GM19239 (cell line): ENCODE measurements around the gene REPIN1.

Experiments
- DNase-seq: peaks from one replicate; pipeline ENCODE4 v3.0.0; 2011; ENCODE audit warnings: low spot score; ENCODE audit not compliant: insufficient read length
- FAIRE-seq: peaks from 2 replicates; lab custom pipeline; 2011; peaks lifted over from hg19 to GRCh38; lab: Jason Lieb, UNC

REPIN1 gene

GRCh38 chr7:150373049-150373801 lies 4.6 kb downstream of the REPIN1 start:
- FAIRE-seq (no peak), DNase-seq (no peak)

- DNase-seq (no peak), FAIRE-seq (no peak)
Measured at GRCh38 chr7:150374026-150374425, 5.4 kb downstream of the REPIN1 start.

GRCh38 chr7:150374472-150374871 lies 5.8 kb downstream of the REPIN1 start:
- no peak for DNase-seq
- FAIRE-seq = no peak

GRCh38 chr7:150375662-150376521 lies 7.3 kb downstream of the REPIN1 start:
- no peak for DNase-seq
- FAIRE-seq = peak; percentile 31

- FAIRE-seq (no peak), DNase-seq (no peak)
Measured at GRCh38 chr7:150376560-150376959, 7.9 kb downstream of the REPIN1 start.

GRCh38 chr7:150377196-150377595 lies 8.6 kb downstream of the REPIN1 start:
- FAIRE-seq (no peak), DNase-seq (no peak)

GRCh38 chr7:150377635-150378034 lies 9.0 kb downstream of the REPIN1 start:
- DNase-seq (no peak), FAIRE-seq (no peak)

- FAIRE-seq (peak; percentile 90), DNase-seq (no peak)
Measured at GRCh38 chr7:150378115-150378852, 9.7 kb downstream of the REPIN1 start.

- DNase-seq (peak; percentile 95), FAIRE-seq (peak; percentile 80)
Measured at GRCh38 chr7:150378853-150379440, 10.3 kb downstream of the REPIN1 start, which contains the start of gene ZNF775. Gene ZNF775 (plus strand): TSS chr7:150379330. CDS start chr7:150388471, 9,141 bp downstream.

GRCh38 chr7:150379441-150380379 lies 11.1 kb downstream of the REPIN1 start:
- peak; percentile 62 for FAIRE-seq
- DNase-seq = no peak

- FAIRE-seq (peak; percentile 70), DNase-seq (no peak)
Measured at GRCh38 chr7:150380463-150380862, 11.8 kb downstream of the REPIN1 start.

- no peak for FAIRE-seq
- no peak for DNase-seq
Measured at GRCh38 chr7:150381096-150381495, 12.5 kb downstream of the REPIN1 start.

GRCh38 chr7:150381785-150382122 lies 13.1 kb downstream of the REPIN1 start:
- FAIRE-seq (no peak), DNase-seq (no peak)

GRCh38 chr7:150382123-150382843 lies 13.7 kb downstream of the REPIN1 start:
- FAIRE-seq (no peak), DNase-seq (no peak)

GRCh38 chr7:150382844-150383225 lies 14.2 kb downstream of the REPIN1 start:
- no peak for FAIRE-seq
- DNase-seq = no peak

- DNase-seq (no peak), FAIRE-seq (no peak)
Measured at GRCh38 chr7:150383710-150384397, 15.2 kb downstream of the REPIN1 start.

GRCh38 chr7:150384406-150385301 lies 16.0 kb downstream of the REPIN1 start:
- FAIRE-seq (no peak), DNase-seq (no peak)
